HL-60 (cell line): ENCODE data around the gene TCTN1.
"Not testable (repeated sequence)": the region's sequence is repeated elsewhere in the genome, so short reads cannot be mapped to it uniquely, and the experiment has no call there.

ENCODE experiments used
- CTCF ChIP-seq: IDR thresholded peaks from one replicate; pipeline ENCODE4 v1.5.1; 2011; ENCODE audit warnings: low read length, control low read depth, inconsistent platforms; ENCODE audit not compliant: insufficient read depth
- GABPA ChIP-seq: IDR thresholded peaks from 2 replicates; pipeline ENCODE4 v1.6.1; 2012; ENCODE audit warnings: low read depth
- POLR2AphosphoS5 ChIP-seq: IDR thresholded peaks from 2 replicates; pipeline ENCODE4 v1.6.1; 2012; ENCODE audit warnings: low read depth
- REST ChIP-seq: IDR thresholded peaks from 2 replicates; pipeline ENCODE4 v1.6.1; 2012; ENCODE audit warnings: low read depth; ENCODE audit not compliant: insufficient replicate concordance
- SPI1 ChIP-seq: IDR thresholded peaks from 2 replicates; pipeline ENCODE4 v1.6.1; 2012; ENCODE audit warnings: low read depth, mild to moderate bottlenecking, borderline replicate concordance

GRCh38 chr12:110592919-110593318 lies 21.0 kb upstream of the TCTN1 start:
- TF ChIP-seq POLR2AphosphoS5, GABPA, CTCF, REST, SPI1: not testable (repeated sequence)
